Stromal cell of bone marrow (primary cell): ENCODE measurements around the gene ZNF789.

Experiments used
- DNase-seq: peaks from one replicate; pipeline ENCODE4 v3.0.0-alpha.2; 2012; ENCODE audit warnings: low read depth

ZNF789 gene

GRCh38 chr7:99504603-99505323 is 32.1 kb downstream of the ZNF789 start, which contains the start of gene ZKSCAN5:
Gene ZKSCAN5 (plus strand): TSS chr7:99504662. CDS start chr7:99506045, 1,383 bp downstream.
- DNase-seq = peak; percentile 94

DNA sequence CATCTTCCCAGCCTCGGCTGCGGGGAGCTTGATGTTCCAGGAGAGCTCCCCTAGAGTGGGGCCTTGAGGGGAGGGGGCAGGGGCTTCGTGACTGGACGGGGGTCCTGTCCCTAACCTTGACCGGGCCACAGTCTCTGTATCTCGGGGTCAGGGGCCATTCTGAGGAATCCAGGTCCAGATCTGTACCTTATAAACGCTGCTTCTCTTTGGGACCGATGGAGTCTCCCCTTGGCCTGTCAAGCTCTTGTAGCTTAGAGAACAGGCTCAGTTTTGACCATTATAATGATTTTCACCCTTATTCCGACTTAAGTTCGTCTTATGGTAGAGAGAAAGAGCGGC is 32.6 kb downstream of the ZNF789 start:
- DNase-seq = no peak

DNA sequence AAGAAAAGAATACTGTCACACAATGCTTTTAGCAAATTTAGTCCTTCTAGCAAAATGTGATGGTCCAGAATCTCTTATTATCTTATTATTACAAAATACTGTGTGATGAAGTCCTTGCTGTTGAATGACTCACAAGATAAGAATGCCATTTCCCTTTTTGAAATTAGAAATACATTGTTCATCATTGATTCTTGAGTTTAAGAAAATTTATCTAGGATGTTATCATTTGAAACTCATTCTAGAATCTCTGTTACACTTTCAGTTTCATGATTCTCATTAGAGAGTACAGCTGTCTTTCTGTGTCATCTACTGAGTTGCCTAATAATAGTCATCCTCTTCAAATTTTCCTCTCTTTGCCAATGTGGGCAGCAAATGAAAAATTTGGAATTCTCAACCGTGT is 41.4 kb downstream of the ZNF789 start:
- no peak for DNase-seq

DNA sequence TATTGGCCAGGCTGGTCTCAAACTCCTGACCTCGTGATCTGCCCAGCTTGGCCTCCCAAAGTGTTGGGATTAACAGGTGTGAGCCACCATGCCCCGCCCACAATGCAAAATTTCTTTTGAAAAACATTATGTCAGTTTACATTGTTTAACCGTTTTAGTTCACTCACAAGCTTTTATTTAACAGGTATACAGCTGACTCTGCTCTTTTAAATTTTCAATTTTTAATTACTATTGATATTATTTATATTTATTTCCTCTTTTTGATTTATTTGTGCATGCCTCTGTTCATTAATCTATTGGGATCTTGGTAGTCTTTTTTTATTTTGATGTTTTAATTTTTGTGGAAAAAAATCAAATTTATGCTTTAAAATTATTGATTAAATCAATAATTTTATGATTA is 48.7 kb downstream of the ZNF789 start:
- DNase-seq = no peak

- DNase-seq = no peak
Observed at GRCh38 chr7:99525713-99526440, 53.2 kb downstream of the ZNF789 start.

DNA sequence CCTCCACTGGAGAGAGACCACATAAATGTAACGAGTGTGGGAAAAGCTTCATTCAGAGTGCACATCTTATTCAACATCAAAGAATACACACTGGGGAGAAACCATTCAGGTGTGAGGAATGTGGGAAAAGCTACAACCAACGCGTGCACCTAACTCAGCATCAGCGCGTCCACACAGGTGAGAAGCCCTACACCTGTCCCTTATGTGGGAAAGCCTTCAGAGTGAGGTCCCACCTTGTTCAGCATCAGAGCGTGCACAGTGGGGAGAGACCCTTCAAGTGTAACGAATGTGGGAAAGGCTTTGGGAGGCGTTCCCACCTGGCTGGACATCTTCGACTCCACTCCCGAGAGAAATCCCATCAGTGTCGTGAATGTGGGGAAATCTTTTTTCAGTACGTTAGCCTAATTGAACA is 58.7 kb downstream of the ZNF789 start:
- DNase-seq = no peak

DNA sequence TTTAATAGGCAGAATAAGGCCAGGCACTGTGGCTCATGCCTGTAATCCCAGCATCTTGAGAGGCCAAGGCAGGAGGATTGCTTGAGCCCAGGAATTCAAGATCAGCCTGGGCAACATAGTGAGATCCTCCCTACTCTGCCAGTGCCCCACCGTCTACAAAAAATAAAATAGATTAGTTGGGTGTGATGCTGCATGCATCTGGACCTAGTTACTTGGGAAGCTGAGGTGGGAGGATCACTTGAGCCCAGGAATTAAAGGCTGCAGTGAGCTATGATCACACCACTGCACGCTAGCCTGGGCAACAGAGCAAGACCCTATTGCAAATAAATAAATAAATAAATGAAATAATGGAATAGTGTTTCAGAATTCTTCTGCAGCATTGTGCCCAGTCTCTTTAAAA is 63.0 kb downstream of the ZNF789 start:
- DNase-seq = no peak
